Measurements from ENCODE around the gene ITGB6.

Gene ITGB6

DNA sequence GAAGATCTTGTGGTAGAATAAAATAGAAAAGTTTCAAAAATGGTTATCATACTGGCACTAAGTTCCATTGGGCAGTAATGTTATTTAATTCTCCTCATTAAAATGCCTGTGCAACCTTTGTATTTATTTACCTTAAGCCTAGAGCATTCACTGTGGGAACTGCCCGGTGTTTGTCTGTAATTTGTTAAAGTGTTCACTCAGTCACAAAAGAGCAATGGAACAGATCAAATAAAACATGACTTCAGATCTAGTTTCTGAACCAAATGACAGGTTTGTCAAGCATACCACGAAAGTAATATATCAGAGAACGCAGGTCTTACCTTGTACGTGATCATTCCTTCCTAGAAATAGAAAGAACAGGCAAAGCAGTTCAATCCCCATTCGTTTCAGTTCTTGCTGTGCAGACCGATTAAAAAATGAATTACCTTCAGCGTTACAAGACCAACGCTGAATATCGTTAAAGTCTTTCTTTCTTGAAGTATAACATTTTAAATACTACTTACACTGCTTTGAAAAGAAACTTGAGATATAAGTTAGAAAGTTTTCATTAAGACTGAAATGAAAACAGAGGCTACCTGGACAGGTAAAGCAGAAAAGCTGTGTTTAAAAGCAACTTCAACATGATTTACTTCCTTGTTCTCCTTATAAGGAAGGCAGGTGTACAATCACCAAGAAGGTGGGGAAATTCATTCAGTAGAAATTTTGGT is at the start of gene ITGB6:
Gene ITGB6, minus strand, starts transcription at position 590 of the 707 bp plus-strand sequence. Its CDS starts 209 bp downstream, at position 381.
- DNase-seq: no peak

DNA sequence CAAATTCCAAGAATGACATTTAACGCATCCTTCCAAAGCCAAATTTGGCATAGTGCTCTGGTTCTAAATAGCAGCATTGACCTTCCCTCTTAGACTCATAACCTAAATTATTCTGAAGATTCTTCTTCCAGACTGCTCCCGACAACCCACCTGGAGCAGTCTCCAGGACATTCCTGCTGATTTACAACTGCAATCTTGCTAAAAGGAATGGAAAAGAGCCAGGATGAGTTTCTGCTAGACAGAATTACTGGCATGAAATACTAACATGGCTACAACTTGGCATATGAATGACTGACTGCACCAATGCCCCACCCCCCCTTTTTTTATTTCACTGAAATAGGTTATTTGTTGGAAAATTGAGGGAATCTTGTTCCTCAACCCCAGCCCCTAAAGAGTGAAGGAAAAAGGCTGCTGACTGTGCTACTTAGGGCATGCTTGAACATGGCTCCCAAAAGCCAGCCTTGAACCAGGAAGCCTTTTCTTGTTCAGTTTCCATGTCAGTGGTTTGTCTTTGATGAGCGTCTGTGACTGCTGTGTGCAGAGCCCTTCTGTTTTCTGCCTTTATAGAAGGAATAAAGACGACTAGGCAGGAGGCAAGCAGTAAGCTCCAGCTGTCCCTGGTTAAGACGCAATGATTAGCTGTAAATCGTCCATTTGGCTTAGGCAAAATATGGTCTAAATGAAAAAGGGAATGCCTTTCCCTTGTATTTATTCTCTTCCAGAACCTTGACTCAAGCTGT is 47.4 kb upstream of the ITGB6 start:
- DNase-seq: peak; percentile 21

DNA sequence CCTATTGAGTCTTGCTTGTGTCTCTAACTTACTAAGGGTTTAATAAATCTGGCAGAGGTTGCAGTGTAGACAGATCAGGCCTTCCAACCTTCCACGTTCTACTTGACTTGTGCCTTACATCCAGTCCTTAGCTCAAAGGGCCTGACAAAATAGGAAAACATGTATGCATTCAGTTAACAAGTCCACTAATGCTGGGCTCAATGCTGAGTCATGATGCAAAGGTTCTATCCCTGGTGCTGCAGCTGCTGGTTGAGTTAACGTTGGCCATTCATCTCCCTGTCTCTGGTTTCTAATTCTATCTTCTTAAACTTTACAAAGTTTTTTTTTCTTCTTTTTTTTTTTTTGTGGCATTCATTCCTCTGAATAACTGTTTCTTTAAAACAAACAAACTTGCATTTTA is 46.3 kb upstream of the ITGB6 start:
- no peak for DNase-seq

DNA sequence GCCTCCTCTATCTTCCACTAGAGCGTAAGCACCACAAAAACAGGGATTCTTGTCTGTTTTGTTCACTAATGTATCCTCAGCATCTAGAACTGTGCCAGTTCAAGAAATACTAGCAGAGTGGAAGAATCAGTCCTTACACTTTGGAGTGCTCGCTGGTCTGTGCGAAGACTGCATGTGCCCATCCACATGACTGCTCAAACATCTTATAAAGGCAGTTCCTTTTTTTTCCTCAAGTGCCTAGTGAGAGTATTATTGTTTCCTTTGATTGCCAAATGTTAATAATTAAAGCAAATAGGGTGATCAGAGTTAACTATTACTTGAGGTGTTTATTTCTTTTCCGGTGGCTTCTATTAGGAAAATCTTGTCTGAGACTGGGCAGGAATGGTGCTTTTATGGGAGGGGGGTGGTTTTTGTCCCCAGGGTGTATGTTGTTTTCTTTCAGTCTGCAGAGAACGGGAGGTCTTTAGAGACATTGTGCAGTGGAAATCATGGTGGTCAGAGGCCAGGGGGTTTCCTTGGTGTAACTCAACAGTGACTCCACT is 45.6 kb upstream of the ITGB6 start:
- no peak for DNase-seq

DNA sequence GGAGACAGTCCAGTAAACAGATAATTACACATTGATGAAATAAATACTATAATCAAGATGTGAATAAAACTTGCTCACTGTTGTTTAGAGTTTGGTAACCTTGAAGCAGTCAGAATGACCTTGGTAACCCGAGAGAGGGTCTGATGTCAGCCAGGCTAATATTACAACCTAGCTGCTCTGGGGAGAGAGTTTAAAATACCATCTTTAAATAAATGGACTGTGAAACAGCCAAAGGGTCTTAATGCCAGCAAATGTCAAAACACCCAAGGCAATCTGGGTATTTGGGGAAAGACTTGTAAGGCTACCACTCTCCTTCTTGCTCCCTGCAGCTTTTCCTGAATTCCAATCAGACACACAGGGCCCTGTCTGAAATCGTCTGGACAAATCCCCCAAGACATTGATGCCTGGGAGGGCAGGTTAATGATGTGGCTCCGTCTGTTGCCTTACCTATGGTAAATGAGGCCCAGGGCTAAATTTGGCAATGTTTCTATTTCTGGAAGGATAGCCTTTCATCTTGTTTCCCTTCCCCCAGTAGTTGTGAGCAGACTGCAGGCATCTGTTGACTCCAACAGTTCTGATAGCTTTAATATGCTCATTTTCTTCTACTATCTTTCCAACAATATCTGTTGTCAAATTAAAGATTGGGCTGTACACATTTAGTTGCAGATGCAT is 43.0 kb upstream of the ITGB6 start:
- no peak for DNase-seq

- no peak for DNase-seq
Measured at GRCh38 chr2:160241251-160242137, 41.4 kb upstream of the ITGB6 start.

DNA sequence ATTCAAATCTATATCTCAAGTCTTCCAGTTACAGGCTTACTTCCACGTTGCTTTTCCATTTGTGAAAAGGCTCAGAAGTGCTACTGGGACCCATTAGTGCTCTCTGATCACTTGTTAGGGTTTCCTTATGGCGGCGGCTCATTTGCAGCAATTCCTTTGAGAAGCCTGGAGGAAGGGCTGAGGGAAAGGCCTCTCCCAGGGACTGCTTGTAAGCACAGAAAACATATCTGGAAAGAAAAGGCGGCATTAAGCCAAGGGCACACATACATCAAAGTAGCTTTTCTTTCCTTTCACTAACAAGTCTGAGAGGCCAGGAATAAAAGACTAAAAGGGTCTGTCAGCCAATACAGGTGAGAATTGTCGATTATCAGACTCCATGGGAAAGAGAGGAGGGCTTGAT is 39.4 kb upstream of the ITGB6 start:
- no peak for DNase-seq

DNA sequence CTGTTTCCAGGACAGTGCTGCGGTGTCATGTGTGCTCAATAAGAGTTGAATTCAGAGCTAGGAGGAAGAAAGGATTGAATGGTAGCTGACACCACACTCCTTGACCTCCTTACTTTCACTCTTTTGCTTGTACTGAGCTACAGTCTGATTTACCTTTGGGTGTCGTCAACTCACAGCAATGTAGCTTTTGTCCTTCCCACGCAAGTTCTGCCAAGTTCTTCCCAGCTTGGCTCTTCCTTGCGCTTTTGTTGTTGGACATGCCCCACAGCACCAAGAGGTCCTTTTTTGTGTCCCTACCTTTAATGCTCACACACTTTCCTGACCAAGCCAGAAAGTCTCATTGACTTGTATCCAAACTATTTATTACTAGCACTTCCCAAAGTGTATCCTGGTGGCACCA is 38.3 kb upstream of the ITGB6 start:
- DNase-seq: no peak

- no peak for DNase-seq
Measured at GRCh38 chr2:160232905-160233475, 32.9 kb upstream of the ITGB6 start.

GRCh38 chr2:160229591-160229990 is 29.5 kb upstream of the ITGB6 start:
- no peak for DNase-seq

DNA sequence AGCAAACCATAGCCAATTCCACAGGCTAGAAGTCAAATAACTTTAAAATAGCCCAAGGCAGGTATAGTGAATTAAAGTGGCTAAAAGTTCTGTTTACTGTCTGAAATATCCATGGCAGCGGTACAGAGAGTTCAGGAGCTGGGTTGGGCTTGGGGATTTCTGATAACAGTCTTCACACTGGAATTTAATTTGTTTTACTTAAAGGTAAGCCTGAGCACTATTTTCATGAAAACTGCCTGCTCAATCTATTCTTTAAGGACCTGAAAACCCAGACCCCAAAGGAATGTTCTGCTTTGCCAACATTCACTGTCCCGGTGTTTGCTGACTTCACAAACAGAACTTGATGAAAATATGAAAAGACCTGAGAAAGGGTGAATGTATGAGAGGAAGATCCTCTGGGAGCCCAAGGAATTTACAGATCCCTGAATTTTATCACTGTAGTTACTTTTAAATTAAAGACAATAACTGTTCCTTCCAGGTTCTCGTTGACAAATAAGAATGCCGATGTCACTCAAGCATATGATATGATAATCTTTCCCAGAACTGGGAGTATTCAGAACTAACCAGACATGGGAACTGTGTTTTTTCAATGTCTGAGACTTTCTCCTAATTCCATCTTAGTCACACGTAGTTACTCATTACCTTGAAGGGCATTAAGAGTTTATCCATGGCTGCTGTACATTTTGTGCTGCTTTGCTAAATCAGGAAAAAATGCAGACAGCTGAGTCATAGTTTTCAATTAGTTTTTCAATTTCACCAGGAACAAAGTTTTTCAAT is 28.3 kb upstream of the ITGB6 start:
- DNase-seq: no peak

DNA sequence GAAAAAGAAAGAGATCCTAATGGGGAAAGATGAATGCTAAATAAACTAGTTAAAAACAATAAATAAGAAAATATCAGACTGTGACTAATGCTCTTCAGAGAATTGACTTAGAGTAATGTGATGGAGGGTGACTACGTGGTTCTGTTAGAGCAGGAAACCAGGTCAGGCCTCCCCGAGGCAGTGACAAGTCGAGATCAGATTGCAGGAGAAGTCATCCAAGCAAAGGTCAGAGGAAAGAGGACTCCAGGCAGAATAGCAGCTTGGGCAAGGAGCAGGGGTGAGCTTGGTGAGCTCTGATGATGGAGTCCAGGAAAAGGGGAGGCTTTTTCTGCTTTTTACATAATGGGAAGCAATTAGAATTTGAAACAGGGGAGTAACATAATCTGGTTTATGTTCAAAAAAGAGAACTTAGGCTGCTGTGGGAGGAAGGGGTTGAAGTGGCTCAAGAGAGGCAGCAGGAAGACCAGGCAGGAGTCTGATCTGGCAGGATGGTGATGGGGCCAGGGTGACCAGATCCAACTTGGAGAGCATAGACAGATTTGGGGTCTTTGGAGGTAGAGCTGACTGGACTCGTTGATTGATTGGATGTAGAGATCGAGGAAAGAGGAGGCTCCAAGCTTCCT is 27.3 kb upstream of the ITGB6 start:
- DNase-seq: no peak

- DNase-seq: no peak
Measured at GRCh38 chr2:160226367-160226766, 26.3 kb upstream of the ITGB6 start.

DNA sequence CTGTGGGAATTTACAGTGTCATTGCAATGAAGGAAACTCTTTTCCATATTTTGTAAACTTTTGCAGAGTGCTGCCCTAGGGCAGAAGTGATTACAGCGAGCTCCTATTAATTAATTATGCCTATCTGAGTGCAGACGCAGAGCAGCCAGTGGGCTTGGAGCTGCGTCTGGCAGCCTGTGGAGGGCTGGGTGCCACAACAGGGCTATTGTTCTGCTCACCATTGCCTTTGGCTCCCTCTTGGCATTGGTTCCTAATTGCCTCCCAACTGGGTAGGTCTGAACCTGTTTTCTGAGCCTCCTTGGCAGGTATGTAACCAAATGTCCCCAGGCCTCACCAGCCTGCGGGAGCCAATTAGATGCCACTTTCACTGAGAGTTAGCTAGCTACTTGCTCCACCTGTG is 25.6 kb upstream of the ITGB6 start:
- no peak for DNase-seq

DNA sequence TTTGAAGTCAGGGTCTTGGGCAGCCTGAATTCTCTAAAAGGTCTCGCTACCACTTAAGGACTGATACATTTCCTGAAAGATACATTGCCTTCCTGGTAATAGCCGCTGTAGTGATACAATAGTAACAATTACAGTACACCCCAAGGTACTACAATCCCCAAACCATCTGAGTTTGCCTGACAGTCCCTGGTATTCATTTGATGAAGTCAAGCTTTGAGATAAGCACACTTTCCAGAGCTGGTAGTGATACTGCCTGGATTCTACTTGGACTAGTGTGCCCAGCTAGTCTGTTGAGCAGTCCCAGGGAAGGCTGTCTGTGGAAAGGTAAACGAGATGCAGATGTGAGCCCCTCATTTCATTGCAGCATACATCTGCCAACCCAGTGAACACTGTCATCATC is 24.4 kb upstream of the ITGB6 start:
- DNase-seq: no peak

DNA sequence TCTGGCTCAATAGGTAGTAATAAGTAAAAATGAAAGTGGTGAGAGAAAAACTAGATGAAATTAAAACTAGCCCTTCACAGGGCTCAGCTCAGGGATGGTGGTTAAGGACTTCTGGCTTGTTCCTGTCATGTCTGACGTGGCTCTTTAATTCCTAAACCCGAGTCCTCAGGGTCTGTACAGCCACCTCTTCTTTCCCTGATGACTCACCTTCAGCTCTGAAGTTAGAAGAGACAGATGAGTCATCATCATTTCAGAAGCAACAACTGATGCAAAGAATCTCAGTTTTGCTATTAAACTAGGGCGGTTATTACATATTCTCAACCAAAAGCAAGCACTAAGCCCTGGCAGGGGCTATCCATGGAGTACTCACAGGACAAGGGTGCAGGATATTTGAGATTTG is 24.0 kb upstream of the ITGB6 start:
- no peak for DNase-seq

GRCh38 chr2:160223560-160223959 is 23.5 kb upstream of the ITGB6 start:
- DNase-seq: no peak

- DNase-seq: no peak
Measured at GRCh38 chr2:160222546-160223283, 22.6 kb upstream of the ITGB6 start.

GRCh38 chr2:160221391-160222276 is 21.6 kb upstream of the ITGB6 start:
- DNase-seq: no peak
